K562 (cell line): ENCODE measurements around the gene TMEM234. TPM values are rescaled to one million over a fixed set of nuclear protein-coding genes. Genes with fewer than 3 reads are reported as not detected.

ENCODE experiments used
- ATF6 ChIP-seq: sonication (generic); formaldehyde crosslinking; IDR thresholded peaks from 2 replicates; pipeline ENCODE4 v1.4.0; 2020; ENCODE audit warnings: mild to moderate bottlenecking, missing genetic modification reagents
- BCL6 ChIP-seq: fragments of 250-450 bp; sonication (Bioruptor Pico); IDR thresholded peaks from 2 replicates; pipeline ENCODE4 v1.4.0; 2020
- BRD9 ChIP-seq: fragments of 450-650 bp; IDR thresholded peaks from 2 replicates; pipeline ENCODE4 v1.6.1; 2018; ENCODE audit warnings: low read depth; ENCODE audit not compliant: partially characterized antibody
- DEAF1 ChIP-seq: fragments of 450-650 bp; formaldehyde crosslinking; IDR thresholded peaks from 2 replicates; pipeline ENCODE4 v1.4.0; 2020; ENCODE audit warnings: mild to moderate bottlenecking, moderate library complexity
- DLX4 ChIP-seq: fragments of 250-450 bp; sonication (Bioruptor Pico); IDR thresholded peaks from 2 replicates; pipeline ENCODE4 v1.6.1; 2021; ENCODE audit warnings: mild to moderate bottlenecking
- GATAD2B ChIP-seq: fragments of 450-650 bp; IDR thresholded peaks from 2 replicates; pipeline ENCODE4 v1.6.1; 2017; ENCODE audit warnings: mild to moderate bottlenecking, borderline replicate concordance
- HDAC3 ChIP-seq: fragments of 450-650 bp; IDR thresholded peaks from 2 replicates; pipeline ENCODE4 v1.6.1; 2018; ENCODE audit warnings: borderline replicate concordance, mild to moderate bottlenecking, moderate library complexity; ENCODE audit not compliant: partially characterized antibody
- JUND ChIP-seq, 2 experiments: IDR thresholded peaks; 2 replicates in 1 of 2; 3 replicates in 1 of 2; pipeline ENCODE4 v1.6.1; 2011; ENCODE audit warnings: borderline replicate concordance in 2 of 2, low read depth in 2 of 2, low read length in 2 of 2, improper control_type of control experiment in 1 of 2, missing biosample characterization in 1 of 2, missing genetic modification characterization in 1 of 2, missing genetic modification reagents in 1 of 2
- MLX ChIP-seq, 2 experiments: fragments of 450-650 bp in 1 of 2; sonication (generic) in 1 of 2; formaldehyde crosslinking; conservative IDR thresholded peaks; 2 replicates each; pipeline versions ENCODE4 v1.4.0 to v1.8.1; 2020 to 2022; ENCODE audit warnings: mild to moderate bottlenecking in 1 of 2, missing genetic modification reagents in 1 of 2
- NR2C1 ChIP-seq, 2 experiments: fragments of 450-650 bp; IDR thresholded peaks; 2 replicates each; pipeline ENCODE4 v1.6.1; 2017; ENCODE audit warnings: mild to moderate bottlenecking in 2 of 2, antibody characterized with exemption in 1 of 2, inconsistent platforms in 1 of 2, missing compliant biosample characterization in 1 of 2, missing genetic modification characterization in 1 of 2
- PTBP1 ChIP-seq: fragments of 200-400 bp; formaldehyde crosslinking; IDR thresholded peaks from 2 replicates; pipeline ENCODE4 v1.6.1; 2017; ENCODE audit warnings: low read depth, low read length
- RBBP5 ChIP-seq: fragments of 200-600 bp; sonication (generic); IDR thresholded peaks from 2 replicates; pipeline ENCODE4 v1.6.1; 2012; ENCODE audit warnings: borderline replicate concordance, mild to moderate bottlenecking, low read length, control low read depth, inconsistent platforms; ENCODE audit not compliant: insufficient read depth, poor library complexity, severe bottlenecking
- RBM14 ChIP-seq: fragments of 200-400 bp; formaldehyde crosslinking; IDR thresholded peaks from 2 replicates; pipeline ENCODE4 v1.6.1; 2018; ENCODE audit warnings: low read depth, mild to moderate bottlenecking, low read length, moderate library complexity, borderline replicate concordance; ENCODE audit not compliant: insufficient read depth
- SAFB ChIP-seq: fragments of 200-400 bp; formaldehyde crosslinking; IDR thresholded peaks from 2 replicates; pipeline ENCODE4 v1.6.1; 2017; ENCODE audit warnings: low read depth, low read length, borderline replicate concordance
- TOE1 ChIP-seq, 2 experiments: fragments of 450-650 bp in 1 of 2; sonication (generic) in 1 of 2; formaldehyde crosslinking in 1 of 2; IDR thresholded peaks; 2 replicates each; pipeline versions ENCODE4 v1.7.1 to v1.8.0; 2016 to 2022; ENCODE audit warnings: borderline replicate concordance in 2 of 2, mild to moderate bottlenecking in 2 of 2, antibody characterized with exemption in 1 of 2, inconsistent platforms in 1 of 2, low read depth in 1 of 2, missing genetic modification reagents in 1 of 2, moderate library complexity in 1 of 2
- ZNF347 ChIP-seq: fragments of 450-650 bp; formaldehyde crosslinking; IDR thresholded peaks from 2 replicates; pipeline ENCODE4 v1.4.0; 2020; ENCODE audit warnings: low read depth, mild to moderate bottlenecking, moderate library complexity
- ZNF445 ChIP-seq: fragments of 250-450 bp; sonication (Bioruptor Pico); IDR thresholded peaks from 2 replicates; pipeline ENCODE4 v1.4.0; 2020; ENCODE audit warnings: low read depth, mild to moderate bottlenecking, moderate library complexity
- ZSCAN32 ChIP-seq: fragments of 450-650 bp; formaldehyde crosslinking; IDR thresholded peaks from 2 replicates; pipeline ENCODE4 v1.4.0; 2020; ENCODE audit warnings: mild to moderate bottlenecking, moderate library complexity
- polyA plus RNA-seq, 8 experiments: library from polyadenylated mRNA; depleted of rRNA in 4 of 8; stranded (reverse) in 5 of 8; unstranded in 3 of 8; fragments of >200 nt; fragmentation: Nextera tagmentation in 2 of 8; fragmentation: Illumina TruSeq in 1 of 8; extraction: Ambion mirVana in 2 of 8; extraction: Trizol in 1 of 8; gene quantifications; 2 replicates each; pipeline versions ENCODE4 v1.2.1 to v1.2.3, GENCODE V29; 2011 to 2014; ENCODE audit warnings: inconsistent platforms in 1 of 8, missing spikeins in 1 of 8
- total RNA-seq, 7 experiments: library from RNA; depleted of rRNA in 6 of 7; stranded (reverse); fragments of >200 nt in 6 of 7; fragmentation: Illumina TruSeq in 2 of 7; extraction: Trizol in 2 of 7; gene quantifications; 2 replicates each; pipeline versions ENCODE4 v1.2.1 to v1.2.3, GENCODE V29; 2011 to 2021; ENCODE audit warnings: low replicate concordance in 1 of 7

The TMEM234 gene
- total and polyA plus RNA-seq, 9 of the 15 experiments (the other 6 are each of a cell fraction or from before 2014, with no cell fraction given): 5.0 to 12.9 (median 7.6) TPM

- TF ChIP-seq GATAD2B: peak; percentile 100
- peak; percentile 84 for TF ChIP-seq RBBP5
- no peak for TF ChIP-seq PTBP1
- TF ChIP-seq JUND (IDR thresholded peaks at IDR 0.05; ENCODE audit: borderline replicate concordance, low read depth, low read length): no peak; the same call in 1 of the 2 replicates
- no peak; the same call in 2 of the 3 replicates for TF ChIP-seq JUND (tag; IDR thresholded peaks at IDR 0.05; ENCODE audit: borderline replicate concordance, low read depth, low read length)
- TF ChIP-seq SAFB: peak; percentile 99
- no peak for TF ChIP-seq BRD9
- no peak for TF ChIP-seq ZNF347 (CRISPR knock-in tag)
- TF ChIP-seq ZSCAN32 (CRISPR knock-in tag): 0 out of 2 replicates have a peak, but pooled peaks have one; percentile 47
- no peak for TF ChIP-seq ZNF445 (CRISPR knock-in tag)
- TF ChIP-seq TOE1 (IDR thresholded peaks at IDR 0.05; ENCODE audit: borderline replicate concordance): 0 out of 2 replicates have a peak, but pooled peaks have one; percentile 62
- peak; percentile 78 for TF ChIP-seq TOE1 (CRISPR knock-in tag; IDR thresholded peaks at IDR 0.05; ENCODE audit: borderline replicate concordance, low read depth)
- peak in 1 of 2 experiments; percentile 86; a peak in 2 of 4 replicates for TF ChIP-seq MLX (CRISPR knock-in tag; conservative IDR thresholded peaks at IDR 0.05)
- peak; percentile 44; the same call in 1 of the 2 replicates for TF ChIP-seq ATF6 (CRISPR knock-in tag)
- no peak for TF ChIP-seq RBM14
- TF ChIP-seq BCL6: peak; percentile 1; the same call in 1 of the 2 replicates
- no peak for TF ChIP-seq DEAF1 (CRISPR knock-in tag)
- peak; percentile 26; the same call in 1 of the 2 replicates for TF ChIP-seq NR2C1 (IDR thresholded peaks at IDR 0.05)
- peak; percentile 65; the same call in 1 of the 2 replicates for TF ChIP-seq NR2C1 (tag; IDR thresholded peaks at IDR 0.05)
- no peak for TF ChIP-seq DLX4 (CRISPR knock-in tag)
- TF ChIP-seq HDAC3: no peak
Measured at GRCh38 chr1:32179443-32180185, 42.5 kb downstream of the TMEM234 start, which contains the start of gene TXLNA (continued).
